Endometrial microvascular endothelial cells (primary cell): ENCODE data around the gene BUB1. TPM values are rescaled to one million over a fixed set of nuclear protein-coding genes. Genes with fewer than 3 reads are reported as not detected.
"Not testable (repeated sequence)": the region's sequence is repeated elsewhere in the genome, so short reads cannot be mapped to it uniquely, and the experiment has no call there.

Source experiments
- in situ Hi-C: cut with HindIII; loops from 2 replicates; pipeline ENCODE4 v1.10.0; 2017; ENCODE audit warnings: low sequenced_read_pairs, low pct_unique_long_range_greater_than_20kb; ENCODE audit errors: inconsistent ontology term
- total RNA-seq: library from RNA; depleted of rRNA; stranded (reverse); fragments of >200 nt; gene quantifications from one replicate; pipeline ENCODE4 v1.2.3, GENCODE V29; 2015; ENCODE audit errors: inconsistent ontology term

Gene BUB1
- total RNA-seq, 1 donor from 2014 or later: 58.0 TPM

- in situ Hi-C loops: not testable (repeated sequence)
These were observed 17.5 kb upstream of the BUB1 start for GRCh38 chr2:110695146-110695898.

DNA sequence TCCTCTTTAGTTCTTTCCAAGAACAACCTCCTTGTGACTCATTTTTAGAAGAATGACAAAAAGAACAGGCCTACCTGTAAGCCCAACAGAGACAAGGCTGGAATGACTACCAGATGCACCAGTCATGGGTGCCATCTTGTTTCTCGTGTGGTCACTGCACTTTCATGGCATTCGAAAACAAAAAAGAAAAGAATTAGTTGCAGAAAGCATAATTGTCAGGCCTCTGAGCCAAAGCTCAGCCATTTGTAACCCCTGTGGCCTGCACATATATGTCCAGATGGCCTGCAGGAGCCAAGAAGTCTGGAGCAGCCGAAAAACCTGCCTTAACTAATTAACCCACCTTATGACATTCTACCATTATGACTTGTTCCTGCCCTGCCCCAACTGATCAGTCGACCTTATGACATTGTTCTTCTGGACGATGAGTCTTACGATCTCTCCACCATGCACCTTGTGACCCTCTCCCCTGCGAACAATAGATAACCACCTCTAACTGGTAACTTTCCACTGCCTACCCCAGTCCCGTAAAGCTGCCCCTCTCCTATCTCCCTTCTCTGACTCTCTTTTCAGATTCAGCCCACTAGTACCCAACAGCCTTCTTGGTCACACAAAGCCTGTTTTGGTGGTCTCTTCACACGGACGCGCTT, 13.9 kb upstream of the BUB1 start:
- in situ Hi-C loops: no loop called here

GRCh38 chr2:110690083-110690965, 12.5 kb upstream of the BUB1 start:
- in situ Hi-C loops: no loop called here

GRCh38 chr2:110688594-110689091, 10.8 kb upstream of the BUB1 start:
- in situ Hi-C loops: no loop called here

- in situ Hi-C loops: not testable (repeated sequence)
These were observed 10.1 kb upstream of the BUB1 start for GRCh38 chr2:110687775-110688484.

DNA sequence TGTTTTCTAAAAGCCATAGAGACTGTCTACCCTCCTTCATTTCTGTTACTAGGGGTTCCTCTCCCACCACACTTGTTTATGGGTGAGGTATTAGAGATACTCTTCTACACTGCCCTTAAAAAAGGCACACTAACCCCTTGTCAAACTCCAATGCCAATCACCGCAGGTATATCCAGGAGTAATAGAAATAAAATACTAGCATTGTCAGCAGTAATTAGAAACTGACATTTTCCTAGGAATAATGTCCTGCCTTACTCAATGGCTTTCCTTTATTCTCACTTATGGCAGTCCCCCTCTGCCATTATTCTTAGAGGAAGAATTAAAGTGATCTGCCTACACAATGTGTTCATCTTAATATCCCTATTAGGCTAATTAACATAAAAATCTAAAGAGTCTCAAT, 5.0 kb upstream of the BUB1 start:
- in situ Hi-C loops: no loop called here

DNA sequence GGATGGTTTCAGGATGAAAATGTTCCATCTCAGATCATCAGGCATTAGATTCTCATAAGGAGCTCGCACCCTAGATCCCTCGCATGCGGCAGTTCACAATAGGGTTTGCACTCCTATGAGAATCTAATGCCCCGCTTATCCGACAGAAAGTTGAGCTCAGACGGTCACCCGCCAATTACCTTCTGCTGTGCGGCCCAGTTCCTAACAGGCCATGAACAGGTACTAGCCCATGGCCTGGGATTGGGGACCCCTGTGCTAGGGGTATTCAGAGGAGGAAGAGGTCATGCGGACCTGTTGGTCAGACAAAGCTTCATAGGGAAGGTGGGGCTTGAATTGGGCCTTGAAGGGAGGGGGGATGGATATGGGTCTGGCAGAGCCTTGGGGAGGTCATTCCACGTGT, 4.4 kb upstream of the BUB1 start:
- in situ Hi-C loops: no loop called here

DNA sequence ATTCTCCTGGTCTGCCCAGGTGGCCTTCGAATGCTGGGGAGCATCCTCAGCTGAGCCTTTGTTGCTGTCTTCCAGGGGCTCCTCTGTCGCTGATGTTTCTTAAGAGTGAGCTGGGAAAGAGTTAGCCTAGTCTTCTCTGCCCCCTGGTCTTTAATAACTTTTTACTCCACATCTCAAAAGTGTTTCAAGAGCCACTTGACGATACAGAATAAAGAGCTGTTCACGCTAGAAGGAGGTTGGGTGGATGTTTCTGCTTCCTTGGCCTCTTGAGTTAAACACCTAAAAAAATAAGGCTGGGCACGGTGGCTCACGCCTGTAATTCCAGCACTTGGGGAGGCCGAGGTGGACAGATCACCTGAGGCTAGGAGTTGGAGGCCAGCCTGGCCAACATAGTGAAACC, 2.8 kb upstream of the BUB1 start:
- in situ Hi-C loops: no loop called here

- in situ Hi-C loops: no loop called here
These were observed 2.0 kb upstream of the BUB1 start for GRCh38 chr2:110679865-110680264.

- in situ Hi-C loops: no loop called here
These were observed 1.5 kb upstream of the BUB1 start for GRCh38 chr2:110679337-110679707.

DNA sequence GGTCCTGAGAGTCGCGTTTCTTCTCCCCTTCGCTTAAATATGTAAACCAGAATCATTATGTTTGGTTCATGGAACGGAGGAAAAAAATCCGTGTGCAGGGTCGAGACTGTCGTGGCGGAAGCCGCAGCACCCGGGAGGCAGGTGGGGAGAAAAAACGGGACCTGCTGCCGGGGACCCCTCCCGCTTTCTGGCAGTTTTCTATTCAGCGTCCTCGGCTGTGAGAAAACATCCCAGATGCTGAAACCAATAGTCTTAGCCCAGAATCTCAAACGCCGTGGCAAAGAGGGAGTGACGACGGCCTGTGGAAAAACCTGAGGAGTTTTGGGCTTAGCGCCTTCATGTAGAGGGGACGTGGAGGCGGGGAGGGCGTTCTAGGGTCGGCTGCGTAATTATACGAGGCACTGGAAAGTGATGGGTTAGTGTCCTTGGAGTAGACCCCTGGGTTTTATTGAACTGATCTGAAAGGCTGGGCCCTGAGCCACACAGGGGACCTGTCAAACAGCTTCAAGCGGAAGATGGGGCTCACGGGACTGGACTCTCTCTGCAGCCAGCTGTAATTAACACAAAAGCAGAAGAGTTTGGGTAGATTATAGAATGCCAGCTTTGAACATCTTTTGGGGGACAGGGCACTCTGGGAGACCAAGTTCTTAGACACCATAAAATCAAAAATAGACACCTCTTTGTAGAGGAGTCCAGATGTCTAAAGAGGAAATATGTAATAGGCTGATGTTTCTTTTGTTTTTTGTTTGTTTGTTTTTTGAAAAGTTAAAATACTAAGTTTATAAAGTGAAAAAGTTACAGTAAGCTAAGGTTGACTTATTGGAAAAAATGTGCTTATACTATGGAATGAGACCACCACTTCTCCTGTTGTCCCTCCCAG, 834 bp upstream of the BUB1 start:
- in situ Hi-C loops: no loop called here

- in situ Hi-C loops: no loop called here
These were observed 783 bp downstream of the BUB1 start for GRCh38 chr2:110677080-110677479.

DNA sequence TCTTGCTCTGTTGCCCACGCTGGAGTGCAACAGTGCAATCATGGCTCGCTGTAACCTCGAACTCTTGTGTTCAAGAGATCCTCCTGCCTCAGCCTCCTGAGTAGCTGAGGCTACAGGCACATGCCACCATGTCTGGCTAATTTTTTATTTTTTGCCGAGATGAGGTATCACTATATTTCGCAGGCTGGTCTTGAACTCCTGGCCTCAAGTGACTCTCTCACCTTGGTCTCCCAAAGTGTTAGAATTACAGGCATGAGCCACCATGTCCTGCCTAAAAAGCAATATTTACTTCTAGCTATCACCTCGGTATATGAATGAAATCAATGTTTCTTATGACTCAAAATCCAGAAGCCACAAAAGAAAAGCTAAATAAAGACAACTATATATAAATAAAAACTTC, 2.2 kb downstream of the BUB1 start:
- in situ Hi-C loops: no loop called here

- in situ Hi-C loops: no loop called here
These were observed 3.0 kb downstream of the BUB1 start for GRCh38 chr2:110674620-110675555.

GRCh38 chr2:110673201-110673600, 4.7 kb downstream of the BUB1 start:
- in situ Hi-C loops: no loop called here

DNA sequence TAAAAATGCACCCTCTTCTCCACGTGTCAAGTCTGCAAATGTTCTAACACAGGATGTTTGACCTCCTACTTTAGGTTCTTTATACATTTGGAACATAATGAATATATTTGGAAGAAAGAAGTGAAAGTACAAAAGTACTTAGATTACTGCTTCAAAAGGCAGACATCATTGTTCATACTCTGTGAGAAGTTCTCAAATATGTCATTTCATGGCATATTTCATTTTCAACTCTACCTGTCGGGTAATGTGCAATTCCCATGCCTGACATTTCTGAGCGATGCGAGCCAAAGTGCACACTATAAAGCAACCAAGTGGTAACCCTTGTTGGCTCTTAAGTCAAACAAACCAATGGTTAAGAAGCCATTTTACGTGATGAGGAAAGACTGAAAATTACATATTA, 7.0 kb downstream of the BUB1 start:
- in situ Hi-C loops: no loop called here

DNA sequence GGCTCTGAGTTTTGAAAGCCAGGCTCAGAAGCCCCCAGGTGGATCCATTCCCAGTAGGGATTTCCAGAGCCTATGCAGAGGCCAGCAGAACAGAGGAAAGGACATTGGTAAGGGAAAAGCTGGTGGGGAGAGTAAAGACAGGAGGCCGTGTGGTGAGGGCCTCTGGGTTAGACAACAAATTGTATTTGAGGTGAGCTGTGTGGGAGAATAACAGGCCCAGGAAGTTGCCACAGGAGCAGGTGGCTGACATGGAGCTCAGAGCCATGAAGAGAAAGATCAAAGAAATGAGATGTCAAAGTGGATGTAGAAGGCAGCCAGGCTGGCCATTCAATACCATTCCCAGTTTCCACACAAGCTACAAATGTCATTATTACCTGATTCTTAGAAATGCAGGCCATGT, 8.8 kb downstream of the BUB1 start:
- in situ Hi-C loops: no loop called here
